ENCODE results near the gene ARMH4. TPM values are rescaled to one million over a fixed set of nuclear protein-coding genes. Genes with fewer than 3 reads are reported as not detected.

The ARMH4 gene
- total RNA-seq, 1 experiment from 2014 or later = not detected

DNA sequence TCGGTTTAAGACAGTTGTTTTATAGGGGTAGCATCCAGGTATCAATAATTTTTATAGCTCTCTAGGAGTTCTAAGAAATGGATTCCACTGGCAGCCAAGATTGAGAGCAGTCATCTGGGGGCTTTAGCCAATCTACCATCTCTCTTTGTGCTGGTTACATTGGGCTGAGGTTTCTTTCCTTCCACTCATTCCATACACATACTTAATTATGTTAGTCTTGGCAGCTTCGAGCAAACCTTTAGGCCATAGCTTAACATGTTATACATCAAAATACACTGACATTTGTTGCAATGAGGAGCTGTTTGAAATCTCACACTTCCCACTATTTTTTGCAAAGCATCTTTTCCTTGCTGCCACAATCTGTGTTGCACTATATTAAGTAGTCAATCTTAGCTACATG is 63.1 kb downstream of the ARMH4 start:
- Mint-ChIP-seq H3K36me3 (ENCODE audit: insufficient read depth, unreplicated experiment) (no peaks in the 10 kb centered on the region), H3K9me3 (ENCODE audit: low read depth, unreplicated experiment) (no peaks in the 10 kb centered on the region), H3K27me3 (ENCODE audit: unreplicated experiment) (peaks cover 86% of the 10 kb centered on the region), H3K4me1 (ENCODE audit: low read depth, unreplicated experiment) (peaks cover 4% of the 10 kb centered on the region), H3K27ac (ENCODE audit: unreplicated experiment) (no peak overlapping the region), H3K4me3 (ENCODE audit: low read depth, unreplicated experiment) (no peak overlapping the region)
- intact Hi-C loops (cut with micrococcal nuclease; ENCODE audit: unreplicated experiment) = no loop called here
- TF ChIP-seq, protein P1, sequence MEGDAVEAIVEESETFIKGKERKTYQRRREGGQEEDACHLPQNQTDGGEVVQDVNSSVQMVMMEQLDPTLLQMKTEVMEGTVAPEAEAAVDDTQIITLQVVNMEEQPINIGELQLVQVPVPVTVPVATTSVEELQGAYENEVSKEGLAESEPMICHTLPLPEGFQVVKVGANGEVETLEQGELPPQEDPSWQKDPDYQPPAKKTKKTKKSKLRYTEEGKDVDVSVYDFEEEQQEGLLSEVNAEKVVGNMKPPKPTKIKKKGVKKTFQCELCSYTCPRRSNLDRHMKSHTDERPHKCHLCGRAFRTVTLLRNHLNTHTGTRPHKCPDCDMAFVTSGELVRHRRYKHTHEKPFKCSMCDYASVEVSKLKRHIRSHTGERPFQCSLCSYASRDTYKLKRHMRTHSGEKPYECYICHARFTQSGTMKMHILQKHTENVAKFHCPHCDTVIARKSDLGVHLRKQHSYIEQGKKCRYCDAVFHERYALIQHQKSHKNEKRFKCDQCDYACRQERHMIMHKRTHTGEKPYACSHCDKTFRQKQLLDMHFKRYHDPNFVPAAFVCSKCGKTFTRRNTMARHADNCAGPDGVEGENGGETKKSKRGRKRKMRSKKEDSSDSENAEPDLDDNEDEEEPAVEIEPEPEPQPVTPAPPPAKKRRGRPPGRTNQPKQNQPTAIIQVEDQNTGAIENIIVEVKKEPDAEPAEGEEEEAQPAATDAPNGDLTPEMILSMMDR (IDR thresholded peaks at IDR 0.05; ENCODE audit: unreplicated experiment) = no peak
- no peak for DNase-seq
- CTCF ChIA-PET = no interaction called here
- BruUV-seq (replicated peaks) = no TSS peak

DNA sequence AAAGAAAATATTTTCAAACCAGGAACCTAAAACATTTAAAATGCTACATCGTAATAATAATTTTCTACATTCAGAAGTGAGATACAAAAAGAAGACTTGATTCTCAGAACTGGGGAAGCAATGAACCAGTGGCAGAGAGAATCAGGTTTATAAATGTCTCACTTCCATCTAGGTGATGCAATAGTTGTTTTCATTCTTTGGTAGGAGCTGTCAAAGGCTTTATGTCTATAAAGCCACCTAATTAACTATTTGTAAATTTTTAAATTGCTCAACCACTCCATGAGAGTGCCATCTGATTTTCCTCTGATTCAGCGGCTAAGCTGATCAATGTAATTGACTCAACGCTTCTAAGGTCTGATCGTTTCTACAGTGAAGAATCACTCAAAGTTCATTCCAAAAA is 66.1 kb downstream of the ARMH4 start:
- Mint-ChIP-seq H3K36me3 (ENCODE audit: insufficient read depth, unreplicated experiment) (no peaks in the 10 kb centered on the region), H3K9me3 (ENCODE audit: low read depth, unreplicated experiment) (no peaks in the 10 kb centered on the region), H3K4me3 (ENCODE audit: low read depth, unreplicated experiment) (no peak overlapping the region), H3K27ac (ENCODE audit: unreplicated experiment) (no peak overlapping the region), H3K27me3 (ENCODE audit: unreplicated experiment) (peaks cover 63% of the 10 kb centered on the region), H3K4me1 (ENCODE audit: low read depth, unreplicated experiment) (peaks cover 18% of the 10 kb centered on the region)
- intact Hi-C loops (cut with micrococcal nuclease; ENCODE audit: unreplicated experiment) = no loop called here
- CTCF ChIA-PET = no interaction called here
- no peak for DNase-seq
- no TSS peak for BruUV-seq (replicated peaks)
- TF ChIP-seq, protein P1 (IDR thresholded peaks at IDR 0.05; ENCODE audit: unreplicated experiment) = no peak

DNA sequence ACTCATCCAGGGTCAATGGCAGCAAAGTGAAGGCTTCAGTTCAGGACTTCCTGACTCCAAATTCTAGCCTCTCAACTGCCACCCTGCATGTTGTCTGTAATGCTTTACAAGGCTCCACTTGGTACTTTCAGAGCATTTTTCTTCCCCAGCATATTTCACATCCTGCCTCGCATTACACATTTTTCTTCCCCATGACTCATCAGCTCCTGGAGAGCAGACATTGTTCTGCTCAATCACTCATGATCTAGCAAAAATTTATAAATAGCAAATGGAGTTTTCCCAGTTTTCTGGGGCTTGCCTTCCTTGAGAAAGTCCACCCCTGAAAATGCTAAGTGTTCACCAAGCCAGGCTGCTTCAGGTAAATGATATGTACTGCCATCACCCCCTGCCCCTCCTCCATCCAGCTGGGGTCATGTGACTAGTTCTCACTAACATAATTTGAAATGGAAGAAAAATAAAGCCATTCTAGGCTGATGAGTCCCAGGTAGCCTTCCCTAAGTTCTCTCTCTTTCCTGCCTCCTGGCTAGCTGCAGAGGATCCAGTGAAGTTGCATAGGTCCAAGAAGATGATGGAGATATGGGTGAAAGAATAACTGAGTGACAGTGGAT is 69.4 kb downstream of the ARMH4 start:
- Mint-ChIP-seq H3K4me3 (ENCODE audit: low read depth, unreplicated experiment) (no peak overlapping the region), H3K27me3 (ENCODE audit: unreplicated experiment) (peaks cover 34% of the 10 kb centered on the region), H3K27ac (ENCODE audit: unreplicated experiment) (peak overlapping the region; percentile 57), H3K4me1 (ENCODE audit: low read depth, unreplicated experiment) (peaks cover 28% of the 10 kb centered on the region), H3K9me3 (ENCODE audit: low read depth, unreplicated experiment) (no peaks in the 10 kb centered on the region), H3K36me3 (ENCODE audit: insufficient read depth, unreplicated experiment) (no peaks in the 10 kb centered on the region)
- CTCF ChIA-PET = interaction anchor here (0.7 kb wide), 1 partner anchor 692 kb away, joined by 3 read pairs; the partner anchor contains the start of gene NAA30
- BruUV-seq (replicated peaks) = no TSS peak
- peak; percentile 26 for DNase-seq
- intact Hi-C loops (cut with micrococcal nuclease; ENCODE audit: unreplicated experiment) = no loop called here
- TF ChIP-seq, protein P1 (IDR thresholded peaks at IDR 0.05; ENCODE audit: unreplicated experiment) = no peak

DNA sequence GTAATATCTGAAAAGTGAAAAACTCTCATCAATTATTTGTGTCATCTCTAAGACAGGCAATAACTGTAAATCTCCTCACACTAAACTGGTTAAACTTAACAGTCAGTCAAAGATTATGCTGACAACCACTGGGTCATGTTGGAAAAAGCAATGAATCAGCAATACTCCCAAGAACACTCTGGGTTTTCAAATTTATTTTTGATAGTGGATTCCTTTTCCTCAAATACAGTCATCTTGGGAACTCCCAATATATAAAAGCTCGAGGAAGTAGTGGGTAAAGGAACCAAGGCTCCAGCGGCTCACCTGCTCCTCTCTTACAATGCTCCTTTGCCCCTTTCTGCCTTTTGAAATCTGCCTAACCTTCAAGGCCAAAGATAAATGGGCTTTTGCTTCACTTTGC is 70.0 kb downstream of the ARMH4 start:
- no peaks in the 10 kb centered on the region for H3K36me3 Mint-ChIP-seq (ENCODE audit: insufficient read depth, unreplicated experiment)
- no TSS peak for BruUV-seq (replicated peaks)
- CTCF ChIA-PET = interaction anchor here (0.7 kb wide), 1 partner anchor 691 kb away, joined by 3 read pairs; the partner anchor contains the start of gene NAA30
- H3K4me3 Mint-ChIP-seq (ENCODE audit: low read depth, unreplicated experiment) = no peak overlapping the region
- H3K27me3 Mint-ChIP-seq (ENCODE audit: unreplicated experiment) = peaks cover 28% of the 10 kb centered on the region
- intact Hi-C loops (cut with micrococcal nuclease; ENCODE audit: unreplicated experiment) = no loop called here
- TF ChIP-seq, protein P1 (IDR thresholded peaks at IDR 0.05; ENCODE audit: unreplicated experiment) = no peak
- no peak for DNase-seq
- peak overlapping the region; percentile 57 for H3K27ac Mint-ChIP-seq (ENCODE audit: unreplicated experiment)
- H3K4me1 Mint-ChIP-seq (ENCODE audit: low read depth, unreplicated experiment) = peaks cover 28% of the 10 kb centered on the region
- H3K9me3 Mint-ChIP-seq (ENCODE audit: low read depth, unreplicated experiment) = no peaks in the 10 kb centered on the region
